ENCODE results near the gene NAGS.
"Not testable (repeated sequence)": the region's sequence is repeated elsewhere in the genome, so short reads cannot be mapped to it uniquely, and the experiment has no call there.

The NAGS gene

DNA sequence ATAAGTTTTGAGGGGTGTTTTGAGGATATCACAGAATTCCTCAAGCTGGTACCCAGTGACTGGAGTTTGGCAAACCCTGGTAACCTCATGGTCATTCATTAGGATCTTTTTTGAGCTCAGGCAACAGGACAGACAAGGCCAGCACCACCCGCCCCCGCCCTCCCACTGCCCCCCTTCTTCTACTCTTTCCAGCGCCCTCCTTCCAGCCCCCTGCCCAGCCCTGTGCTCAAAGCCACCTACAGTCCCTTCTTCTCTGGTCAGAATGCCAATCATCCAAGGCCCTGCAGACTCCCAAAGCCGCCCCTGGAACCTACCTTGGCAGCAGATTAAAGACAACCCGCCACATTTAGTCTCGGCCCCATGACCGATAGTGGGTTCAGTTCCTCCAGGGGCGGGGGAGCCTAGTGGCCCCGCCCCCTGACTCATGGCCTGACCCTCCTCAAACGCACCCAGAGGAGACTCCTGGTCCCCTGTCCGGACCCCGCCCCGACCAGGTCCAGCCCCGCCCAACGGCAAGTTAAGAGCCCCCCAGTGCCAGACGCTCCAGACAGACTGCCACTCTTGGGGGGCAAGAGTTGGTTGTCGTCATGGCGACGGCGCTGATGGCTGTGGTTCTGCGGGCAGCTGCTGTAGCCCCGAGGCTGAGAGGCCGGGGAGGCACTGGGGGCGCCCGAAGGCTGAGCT lies at the start of gene NAGS:
NAGS (plus strand) TSS at position 546 of the 684 bp plus-strand sequence; CDS start at position 588, 42 bp downstream.
- no peak for DNase-seq (ENCODE audit: low read depth, low spot score)

- DNase-seq (ENCODE audit: low read depth, low spot score), result no peak
These were observed 48.2 kb upstream of the NAGS start for GRCh38 chr17:43956222-43956621.

GRCh38 chr17:43958748-43959352 lies 45.6 kb upstream of the NAGS start:
- DNase-seq (ENCODE audit: low read depth, low spot score), result no peak

DNA sequence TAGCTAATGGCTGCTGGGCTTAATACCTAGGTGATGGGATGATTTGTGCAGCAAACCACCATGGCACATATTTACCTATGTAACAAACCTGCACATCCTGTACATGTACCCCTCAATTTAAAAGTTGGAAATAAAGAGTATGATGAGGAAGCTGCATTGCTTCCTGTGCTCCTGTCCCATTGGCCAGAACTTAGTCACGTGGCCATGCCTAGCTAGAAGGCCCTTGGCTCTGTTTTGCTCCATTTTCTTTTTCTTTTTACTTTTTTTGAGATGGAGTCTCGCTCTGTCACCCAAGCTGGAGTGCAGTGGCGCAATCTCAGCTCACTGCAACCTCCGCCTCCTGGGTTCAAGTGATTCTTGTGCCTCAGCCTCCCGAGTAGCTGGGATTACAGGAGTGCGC lies 43.1 kb upstream of the NAGS start:
- DNase-seq (ENCODE audit: low read depth, low spot score), result not testable (repeated sequence)

DNA sequence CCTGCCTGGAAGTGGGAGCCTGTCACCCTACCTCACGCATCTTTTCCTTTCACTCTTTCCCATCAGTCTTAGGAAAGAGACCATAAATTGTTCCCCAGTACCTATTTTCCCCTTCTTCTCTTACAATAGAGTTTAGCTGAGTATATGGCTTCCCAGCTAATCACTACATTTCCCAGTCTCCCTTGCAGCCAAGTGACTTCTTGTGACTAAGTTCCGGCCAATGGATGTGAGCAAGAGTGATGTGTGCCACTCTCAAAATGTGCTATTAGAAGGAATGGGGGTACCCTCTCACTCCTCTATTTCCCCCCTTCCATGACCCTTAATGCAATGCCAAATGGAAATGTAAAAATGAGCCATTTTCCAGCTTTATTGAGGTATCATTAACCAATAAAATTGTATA lies 42.5 kb upstream of the NAGS start:
- no peak for DNase-seq (ENCODE audit: low read depth, low spot score)

DNA sequence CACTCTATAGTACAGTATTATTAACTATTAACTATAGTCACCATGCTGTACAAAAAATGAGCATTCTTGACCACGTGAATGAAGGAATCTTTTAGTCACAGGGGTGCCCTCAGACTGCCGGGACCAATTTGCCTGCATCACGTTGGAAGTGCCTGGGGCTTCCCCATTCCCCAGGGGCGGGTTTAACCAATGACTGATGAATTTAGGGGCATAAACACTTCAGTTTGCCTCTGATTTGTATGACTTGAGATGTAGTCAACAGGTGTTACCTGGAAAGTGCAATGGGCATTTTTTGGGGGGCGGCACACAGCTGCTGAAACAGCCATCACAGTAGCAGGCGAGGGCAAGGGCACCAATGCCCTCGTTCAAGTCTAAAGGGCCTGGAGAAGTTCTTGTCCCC lies 41.9 kb upstream of the NAGS start:
- DNase-seq (ENCODE audit: low read depth, low spot score), result no peak

DNA sequence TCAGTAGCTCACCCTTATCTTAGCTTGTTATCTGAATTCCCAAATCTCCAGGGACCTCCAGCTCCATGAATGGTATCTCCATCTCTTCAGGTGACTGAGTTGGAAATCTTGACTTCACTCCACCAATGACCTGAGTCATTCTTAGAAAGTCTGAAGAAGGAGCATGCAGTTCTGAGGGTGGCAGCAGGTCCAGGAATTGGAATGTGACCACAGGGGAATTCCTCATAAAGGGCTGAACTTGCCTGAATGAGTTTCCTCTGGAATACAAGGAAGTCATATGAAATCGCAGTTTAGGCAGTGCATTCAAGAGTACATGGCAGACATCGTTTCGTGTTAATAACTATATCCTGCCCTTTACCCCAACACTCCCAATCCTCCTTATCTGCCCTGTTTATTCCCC lies 38.1 kb upstream of the NAGS start:
- DNase-seq (ENCODE audit: low read depth, low spot score), result no peak

GRCh38 chr17:43967251-43967875 lies 37.1 kb upstream of the NAGS start:
- DNase-seq (ENCODE audit: low read depth, low spot score), result no peak

- no peak for DNase-seq (ENCODE audit: low read depth, low spot score)
These were observed 34.1 kb upstream of the NAGS start for GRCh38 chr17:43970366-43970765.

DNA sequence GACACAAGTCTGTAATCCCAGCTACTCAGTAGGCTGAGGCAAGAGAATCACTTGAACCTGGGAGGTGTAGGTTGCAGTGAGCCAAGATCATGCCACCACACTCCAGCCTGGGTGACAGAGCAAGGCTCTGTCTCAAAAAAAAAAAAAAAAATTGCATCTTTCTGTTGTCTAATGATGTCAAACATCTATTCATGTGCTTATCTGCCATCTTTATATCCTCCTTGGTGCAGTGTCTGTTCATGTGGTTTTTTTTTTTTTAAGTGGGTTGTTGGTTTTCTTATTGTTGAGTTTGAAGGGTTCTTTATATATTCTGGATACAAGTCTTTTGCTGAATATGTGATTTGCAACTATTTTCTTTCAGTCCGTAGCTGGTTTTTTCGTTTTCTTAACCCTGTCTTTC lies 33.0 kb upstream of the NAGS start:
- DNase-seq (ENCODE audit: low read depth, low spot score), result not testable (repeated sequence)

DNA sequence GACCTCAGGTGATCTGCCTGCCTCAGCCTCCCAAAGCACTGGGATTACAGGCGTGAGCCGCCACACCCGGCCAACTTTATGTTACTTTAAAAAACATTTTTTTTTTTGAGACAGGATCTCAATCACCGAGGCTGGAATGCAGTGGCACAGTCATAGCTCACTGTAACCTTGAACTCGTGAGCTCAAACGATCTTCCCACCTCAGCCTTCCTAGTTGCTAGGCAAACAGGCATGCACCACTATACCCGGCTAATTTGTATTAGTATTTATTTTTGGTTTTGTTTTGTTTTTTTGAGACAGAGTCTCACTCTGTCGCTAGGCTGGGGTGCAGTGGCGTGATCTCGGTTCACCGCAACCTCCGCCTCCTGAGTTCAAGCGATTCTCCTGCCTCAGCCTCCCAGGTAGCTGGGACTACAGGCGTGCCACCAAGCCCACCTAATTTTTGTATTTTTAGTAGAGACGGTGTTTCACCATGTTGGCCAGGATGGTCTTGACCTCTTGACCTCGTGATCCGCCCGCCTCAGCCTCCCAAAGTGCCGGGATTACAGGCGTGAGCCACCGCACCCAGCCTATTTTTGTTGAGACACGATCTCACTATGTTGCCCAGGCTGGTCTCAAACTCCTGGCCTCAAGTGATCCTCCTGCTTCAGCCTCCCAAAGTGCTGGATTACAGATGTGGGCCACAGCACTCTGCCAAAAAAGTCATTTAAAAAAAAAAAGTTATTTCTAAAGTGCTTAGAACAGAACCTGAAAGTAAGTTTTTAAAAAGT lies 31.8 kb upstream of the NAGS start:
- DNase-seq (ENCODE audit: low read depth, low spot score), result not testable (repeated sequence)

DNA sequence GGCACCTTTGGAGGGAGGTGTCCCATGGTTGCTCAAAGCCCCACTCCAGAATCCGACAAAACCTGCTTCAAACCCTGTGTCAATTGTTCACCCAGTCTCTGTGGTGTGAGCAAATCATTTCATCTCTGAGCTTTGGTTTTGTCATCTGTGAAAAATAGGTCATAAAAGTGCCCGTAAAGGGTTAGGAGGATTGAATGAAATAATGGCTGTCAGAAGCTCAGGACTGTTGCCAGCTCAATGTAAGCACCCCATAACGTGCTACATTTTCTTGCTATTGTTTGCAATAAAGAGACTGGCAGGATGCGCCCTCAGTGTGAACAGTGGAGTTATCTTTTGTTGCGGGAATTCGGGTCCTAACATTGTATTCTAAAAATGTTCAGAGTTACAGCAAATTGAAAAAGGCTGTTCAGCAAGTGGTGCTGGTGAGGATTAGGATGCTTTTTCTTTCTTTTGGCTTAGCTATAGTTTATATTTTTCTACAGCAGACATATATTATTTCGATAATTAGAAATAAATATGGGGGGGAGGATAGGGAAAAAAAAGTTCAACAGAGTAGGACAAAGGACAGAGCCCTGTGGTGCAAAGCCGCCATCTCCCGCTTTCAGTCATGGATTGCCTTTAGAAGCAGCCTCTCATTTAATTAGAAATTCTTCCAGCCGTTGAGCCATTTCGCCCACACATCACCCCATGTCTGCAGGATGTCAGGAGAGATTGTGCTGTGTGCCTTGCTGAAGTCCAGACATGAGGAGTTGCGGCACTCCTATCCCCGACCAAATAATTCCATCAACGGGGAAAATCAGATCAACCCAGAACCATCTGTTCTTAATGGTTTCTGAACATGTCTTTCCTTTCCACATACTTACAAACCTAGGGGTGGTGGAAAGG lies 29.8 kb upstream of the NAGS start:
- DNase-seq (ENCODE audit: low read depth, low spot score), result no peak

DNA sequence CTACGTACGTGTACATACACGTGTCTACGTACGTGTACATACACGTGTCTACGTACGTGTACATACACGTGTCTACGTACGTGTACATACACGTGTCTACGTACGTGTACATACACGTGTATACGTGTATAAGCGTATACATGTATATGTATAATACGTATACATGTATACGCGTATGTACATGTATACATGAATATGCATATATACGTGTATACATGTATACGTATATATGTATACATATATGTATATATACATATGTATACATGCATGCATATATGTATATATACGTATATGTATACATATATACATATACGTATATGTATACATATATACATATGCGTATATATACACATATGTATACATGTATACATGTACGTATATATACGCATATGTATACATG lies 28.5 kb upstream of the NAGS start:
- no peak for DNase-seq (ENCODE audit: low read depth, low spot score)

DNA sequence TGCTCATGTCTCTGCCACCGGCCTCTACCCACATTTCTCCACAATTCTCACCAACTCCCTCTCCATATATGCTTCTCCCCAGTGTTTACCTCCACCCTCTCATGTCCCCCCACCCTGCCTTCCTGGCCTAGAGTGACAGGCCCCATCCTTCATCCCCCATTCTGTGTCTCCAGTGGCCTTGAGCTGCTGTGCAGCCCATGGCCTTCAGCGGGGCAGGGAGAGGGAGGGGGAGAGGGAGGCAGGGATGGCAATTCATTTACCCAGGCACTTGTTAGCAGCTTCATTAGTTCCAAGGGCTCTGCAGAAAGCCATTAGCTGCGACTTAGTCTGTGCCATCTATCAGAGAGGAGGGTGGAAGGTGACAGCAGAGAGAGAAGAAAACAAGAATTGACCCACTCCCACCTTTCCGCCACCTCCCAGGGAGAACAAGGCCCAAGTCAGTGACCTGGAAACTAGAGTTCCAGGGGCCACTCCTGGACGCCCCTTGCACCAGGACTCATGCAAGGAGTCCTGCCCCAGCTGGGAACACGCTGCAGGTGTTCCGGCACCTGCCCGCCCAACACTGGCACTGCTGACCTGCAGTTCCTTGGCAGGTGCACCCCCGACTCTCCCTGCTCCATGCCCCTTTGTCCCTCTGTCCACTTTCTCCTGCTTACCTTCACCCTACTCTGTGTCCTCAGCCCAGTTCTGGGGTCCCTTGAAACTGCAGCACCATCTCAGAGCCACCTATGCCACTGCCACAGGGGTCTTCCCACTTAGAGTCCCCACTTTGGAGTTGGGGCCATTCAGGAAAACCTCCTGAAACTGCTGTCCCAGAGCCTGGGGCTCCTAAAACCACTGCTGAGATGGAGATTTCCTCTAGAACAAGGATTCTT lies 27.2 kb upstream of the NAGS start:
- DNase-seq (ENCODE audit: low read depth, low spot score), result no peak

DNA sequence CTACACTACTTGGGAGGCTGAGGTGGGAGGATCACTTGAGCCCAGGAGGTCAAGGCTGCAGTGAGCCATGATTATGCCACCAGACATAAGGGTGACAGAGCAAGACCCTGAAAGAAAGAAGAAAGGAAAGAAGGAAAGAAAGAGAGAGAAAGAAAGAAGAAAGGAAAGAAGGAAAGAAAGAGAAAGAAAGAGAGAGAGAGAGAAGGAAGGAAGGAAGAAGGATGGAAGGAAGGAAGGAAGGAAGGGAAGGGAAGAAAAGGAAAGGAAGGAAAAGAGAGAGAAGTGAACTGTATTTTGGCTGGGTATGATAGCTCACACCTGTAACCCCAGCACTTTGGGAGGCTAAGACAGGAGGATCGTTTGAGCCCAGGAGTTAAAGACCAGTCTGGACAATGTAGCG lies 26.3 kb upstream of the NAGS start:
- no peak for DNase-seq (ENCODE audit: low read depth, low spot score)

GRCh38 chr17:43979011-43979410 lies 25.4 kb upstream of the NAGS start:
- no peak for DNase-seq (ENCODE audit: low read depth, low spot score)

GRCh38 chr17:43979671-43980070 lies 24.8 kb upstream of the NAGS start:
- DNase-seq (ENCODE audit: low read depth, low spot score), result no peak

GRCh38 chr17:43982171-43982570 lies 22.3 kb upstream of the NAGS start:
- DNase-seq (ENCODE audit: low read depth, low spot score), result no peak

GRCh38 chr17:43983196-43983514 lies 21.3 kb upstream of the NAGS start:
- no peak for DNase-seq (ENCODE audit: low read depth, low spot score)
